ENCODE results near the gene MYPOP.

DNA sequence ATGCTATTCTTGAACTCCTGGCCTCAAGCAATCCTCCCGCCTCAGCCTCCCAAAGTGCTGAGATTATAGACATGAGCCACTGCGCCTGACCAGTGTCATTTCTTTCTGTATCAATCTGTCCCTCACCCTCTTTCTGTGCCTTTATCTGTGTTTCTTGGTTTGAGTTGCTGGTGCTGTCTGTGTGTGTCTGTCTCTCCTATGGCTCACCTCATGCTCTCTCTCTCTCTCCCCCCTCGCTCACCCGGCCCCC lies 26.3 kb downstream of the MYPOP start:
- TF ChIP-seq, protein P1, sequence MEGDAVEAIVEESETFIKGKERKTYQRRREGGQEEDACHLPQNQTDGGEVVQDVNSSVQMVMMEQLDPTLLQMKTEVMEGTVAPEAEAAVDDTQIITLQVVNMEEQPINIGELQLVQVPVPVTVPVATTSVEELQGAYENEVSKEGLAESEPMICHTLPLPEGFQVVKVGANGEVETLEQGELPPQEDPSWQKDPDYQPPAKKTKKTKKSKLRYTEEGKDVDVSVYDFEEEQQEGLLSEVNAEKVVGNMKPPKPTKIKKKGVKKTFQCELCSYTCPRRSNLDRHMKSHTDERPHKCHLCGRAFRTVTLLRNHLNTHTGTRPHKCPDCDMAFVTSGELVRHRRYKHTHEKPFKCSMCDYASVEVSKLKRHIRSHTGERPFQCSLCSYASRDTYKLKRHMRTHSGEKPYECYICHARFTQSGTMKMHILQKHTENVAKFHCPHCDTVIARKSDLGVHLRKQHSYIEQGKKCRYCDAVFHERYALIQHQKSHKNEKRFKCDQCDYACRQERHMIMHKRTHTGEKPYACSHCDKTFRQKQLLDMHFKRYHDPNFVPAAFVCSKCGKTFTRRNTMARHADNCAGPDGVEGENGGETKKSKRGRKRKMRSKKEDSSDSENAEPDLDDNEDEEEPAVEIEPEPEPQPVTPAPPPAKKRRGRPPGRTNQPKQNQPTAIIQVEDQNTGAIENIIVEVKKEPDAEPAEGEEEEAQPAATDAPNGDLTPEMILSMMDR (IDR thresholded peaks at IDR 0.05), result no peak
- TF ChIP-seq EP300 (IDR thresholded peaks at IDR 0.05; ENCODE audit: low read depth), result no peak

All from transverse colon (tissue), 3 donors.